B cell (primary cell): ENCODE results near the gene PRTFDC1.

ENCODE experiments used
- EZH2 ChIP-seq: IDR thresholded peaks from 2 replicates; pipeline ENCODE4 v1.6.1; 2012; ENCODE audit warnings: borderline replicate concordance, low read depth, mild to moderate bottlenecking, moderate library complexity, low read length; ENCODE audit not compliant: insufficient read depth, poor library complexity, severe bottlenecking
- TF ChIP-seq, protein P1 (sequence below): fragments of 200-600 bp; IDR thresholded peaks from one replicate; pipeline ENCODE4 v1.8.0; 2022; ENCODE audit warnings: antibody characterized with exemption, mild to moderate bottlenecking

- TF ChIP-seq, protein P1, sequence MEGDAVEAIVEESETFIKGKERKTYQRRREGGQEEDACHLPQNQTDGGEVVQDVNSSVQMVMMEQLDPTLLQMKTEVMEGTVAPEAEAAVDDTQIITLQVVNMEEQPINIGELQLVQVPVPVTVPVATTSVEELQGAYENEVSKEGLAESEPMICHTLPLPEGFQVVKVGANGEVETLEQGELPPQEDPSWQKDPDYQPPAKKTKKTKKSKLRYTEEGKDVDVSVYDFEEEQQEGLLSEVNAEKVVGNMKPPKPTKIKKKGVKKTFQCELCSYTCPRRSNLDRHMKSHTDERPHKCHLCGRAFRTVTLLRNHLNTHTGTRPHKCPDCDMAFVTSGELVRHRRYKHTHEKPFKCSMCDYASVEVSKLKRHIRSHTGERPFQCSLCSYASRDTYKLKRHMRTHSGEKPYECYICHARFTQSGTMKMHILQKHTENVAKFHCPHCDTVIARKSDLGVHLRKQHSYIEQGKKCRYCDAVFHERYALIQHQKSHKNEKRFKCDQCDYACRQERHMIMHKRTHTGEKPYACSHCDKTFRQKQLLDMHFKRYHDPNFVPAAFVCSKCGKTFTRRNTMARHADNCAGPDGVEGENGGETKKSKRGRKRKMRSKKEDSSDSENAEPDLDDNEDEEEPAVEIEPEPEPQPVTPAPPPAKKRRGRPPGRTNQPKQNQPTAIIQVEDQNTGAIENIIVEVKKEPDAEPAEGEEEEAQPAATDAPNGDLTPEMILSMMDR, result no peak
- TF ChIP-seq EZH2, result no peak
Measured at GRCh38 chr10:24872049-24872789, 80.2 kb downstream of the PRTFDC1 start.
